Activated CD4-positive, alpha-beta T cell treated with anti-CD3 and anti-CD28 coated beads, Interleukin-2, amount 50 U/mL, for 24 hours (primary cell): ENCODE results near the gene BANP.
"Not testable (repeated sequence)": the region's sequence is repeated elsewhere in the genome, so short reads cannot be mapped to it uniquely, and the experiment has no call there.

ENCODE experiments used
- DNase-seq, 2 donors: peaks; one replicate each; pipeline ENCODE4 v3.0.0-alpha.2; 2020; ENCODE audit warnings: low read depth in 1 of 2, low spot score in 1 of 2

The BANP gene

DNA sequence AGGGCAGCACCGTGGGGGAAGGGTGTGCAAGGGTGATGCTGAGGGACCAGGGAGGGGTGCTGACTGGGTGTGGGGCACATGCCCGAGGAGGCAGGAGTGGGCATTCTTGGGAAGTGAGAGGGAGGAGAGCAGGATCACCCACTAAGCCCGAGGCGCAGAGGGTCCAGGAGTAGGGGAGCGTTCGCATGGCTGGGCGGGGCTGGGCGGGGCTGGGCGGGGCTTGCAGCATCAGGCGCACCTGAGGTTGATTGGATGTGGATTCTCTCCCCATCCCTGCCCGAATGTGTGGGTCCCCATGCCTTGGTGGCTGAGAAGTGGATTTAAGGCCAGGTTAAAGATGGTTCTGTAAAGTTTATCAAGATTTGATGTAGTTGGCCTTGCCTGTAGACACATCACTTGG, 14.2 kb downstream of the BANP start:
- no peak for DNase-seq

DNA sequence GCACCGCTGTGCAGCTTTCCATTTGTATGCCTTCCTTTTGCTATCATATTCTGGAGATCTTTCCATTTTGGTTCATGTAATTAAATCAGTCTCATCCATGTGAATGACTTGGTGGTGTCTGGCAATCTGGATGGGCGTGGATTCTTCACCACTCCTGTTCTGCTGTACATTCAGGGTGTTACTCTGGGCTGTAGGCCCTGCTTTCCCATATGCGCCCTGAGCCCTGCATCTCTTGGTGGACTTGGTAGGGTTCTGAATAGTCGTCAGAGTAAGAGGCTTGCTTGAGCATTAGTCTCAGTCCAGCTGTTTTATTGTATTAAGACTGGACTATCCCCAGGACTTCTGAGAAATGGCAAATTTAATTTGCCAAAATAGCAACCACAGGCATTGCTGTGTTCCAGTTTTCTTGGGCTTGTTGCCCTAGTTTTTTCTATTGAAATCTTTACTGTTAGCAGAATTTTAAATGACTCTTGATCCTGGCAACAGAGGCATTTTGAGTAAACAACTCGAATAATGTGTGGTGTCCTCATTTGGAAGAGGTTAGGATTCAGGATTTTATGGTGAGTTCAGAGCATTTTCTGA, 14.9 kb downstream of the BANP start:
- no peak for DNase-seq

DNA sequence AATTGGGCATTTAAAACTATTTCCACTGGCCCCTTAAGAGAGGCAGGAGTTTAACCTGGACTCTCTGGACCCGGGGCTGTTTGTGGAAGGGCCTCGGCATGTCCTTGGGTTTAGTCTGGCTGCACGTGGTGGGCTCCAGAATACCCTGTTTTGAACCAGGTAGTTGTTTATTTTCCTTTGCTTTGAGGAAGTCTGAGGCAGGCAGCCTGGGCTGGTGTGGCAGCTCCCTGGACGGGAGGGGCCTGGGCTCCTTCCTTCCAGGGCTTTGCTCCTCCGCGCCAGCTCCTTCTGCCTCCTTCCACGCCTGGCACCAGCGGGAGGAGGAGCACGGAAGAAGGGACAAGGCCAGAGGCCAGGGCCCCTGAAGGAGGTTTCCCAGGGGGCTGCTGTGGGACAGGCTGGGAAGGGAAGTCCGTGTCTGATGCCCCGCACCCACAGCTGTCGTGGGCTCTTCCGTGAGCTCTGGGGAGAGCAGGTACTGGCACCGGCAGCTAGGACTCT, 15.5 kb downstream of the BANP start:
- DNase-seq = no peak

DNA sequence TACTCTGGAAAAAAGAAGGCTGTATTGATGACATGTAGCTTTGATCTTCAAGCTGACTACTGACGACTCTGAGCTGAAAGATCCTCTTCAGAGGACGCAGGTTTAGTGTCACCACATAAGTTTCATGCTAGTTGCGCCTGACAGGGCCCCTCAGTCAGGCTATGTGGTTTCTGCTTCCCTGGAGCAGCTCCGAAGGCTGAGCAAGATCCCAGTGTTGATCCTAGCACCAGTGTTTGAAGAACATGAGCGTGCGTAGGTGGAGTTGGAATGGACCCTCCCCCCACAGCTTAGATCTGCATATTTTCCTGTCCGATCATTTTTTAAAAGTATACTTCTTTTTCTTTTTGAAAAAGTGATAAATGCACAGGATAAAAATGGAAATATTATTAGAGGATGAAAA, 17.3 kb downstream of the BANP start:
- no peak for DNase-seq

DNA sequence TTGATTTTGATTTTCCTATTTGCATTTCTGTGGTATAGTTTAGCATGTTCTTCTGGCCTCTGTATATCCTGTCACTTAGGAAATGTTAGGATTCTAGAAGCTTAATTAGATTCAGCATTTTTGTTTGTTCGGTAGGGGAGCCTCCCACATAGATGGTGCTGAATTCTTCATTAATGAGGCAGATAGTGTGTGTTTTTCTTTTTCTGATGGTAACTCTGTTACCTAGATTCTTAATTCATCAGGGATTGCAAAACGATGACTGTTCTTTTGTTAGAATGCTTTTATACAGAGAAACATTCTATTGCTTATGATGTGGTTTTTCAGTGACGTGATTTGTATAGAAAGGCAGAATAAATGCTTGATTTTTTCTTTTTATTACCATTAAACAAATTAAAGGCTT, 19.0 kb downstream of the BANP start:
- no peak for DNase-seq

DNA sequence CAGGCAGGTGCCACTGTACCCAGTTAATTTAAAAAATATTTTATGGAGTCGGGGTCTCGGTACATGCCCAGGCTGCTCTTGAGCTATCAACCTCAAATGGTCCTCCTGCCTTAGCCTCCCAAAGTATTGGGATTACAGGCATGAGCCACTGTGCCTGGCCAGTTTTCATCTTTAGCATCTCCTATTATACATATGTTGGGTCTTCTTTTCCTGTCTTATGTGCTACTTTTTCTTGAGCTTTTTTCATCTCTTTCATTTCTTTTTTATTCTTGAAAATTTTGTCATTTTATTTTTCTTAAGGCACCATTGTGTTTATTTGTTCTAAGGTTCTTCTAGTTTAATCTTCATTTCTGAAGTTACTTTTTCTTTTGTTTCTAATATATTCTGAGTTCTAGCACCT, 20.7 kb downstream of the BANP start:
- no peak for DNase-seq

DNA sequence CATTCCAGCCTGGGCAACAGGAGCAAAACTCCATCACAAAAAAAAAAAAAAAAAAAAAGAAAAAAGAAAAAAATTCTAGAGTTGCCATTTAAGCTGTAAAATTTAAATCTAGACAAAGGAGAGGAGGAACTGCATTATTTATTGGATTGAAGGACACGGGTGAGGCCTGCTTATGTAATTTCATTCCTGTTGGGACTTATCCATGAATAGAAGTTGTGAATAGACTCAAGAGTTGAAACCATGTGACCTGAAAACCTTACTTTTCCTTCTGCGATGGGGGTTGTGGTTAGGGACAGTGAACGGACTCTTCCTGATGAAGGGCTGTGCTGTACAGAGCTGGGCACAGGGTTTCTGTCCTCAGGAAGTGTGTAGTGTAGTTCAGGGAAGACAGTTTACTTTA, 22.5 kb downstream of the BANP start:
- DNase-seq = no peak

DNA sequence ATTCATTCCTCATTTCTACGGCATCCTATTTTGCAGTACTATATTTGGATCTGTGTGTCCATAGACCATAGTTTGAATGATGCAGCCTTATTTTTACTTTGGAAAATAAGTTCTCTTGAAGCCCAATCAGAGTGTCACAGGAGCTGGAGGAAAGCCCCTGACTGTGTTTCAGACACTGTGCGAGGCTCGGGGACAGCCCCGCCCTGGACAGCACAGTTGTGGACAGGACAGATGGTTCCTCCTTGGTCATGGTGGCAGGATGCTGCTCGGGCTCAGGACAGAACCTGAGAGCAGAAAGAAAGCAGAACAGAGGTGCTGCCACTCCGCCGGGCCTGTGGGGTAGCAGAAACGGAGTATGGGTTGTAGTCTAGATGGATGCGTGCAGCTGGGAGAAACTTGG, 22.9 kb downstream of the BANP start:
- DNase-seq = no peak

DNA sequence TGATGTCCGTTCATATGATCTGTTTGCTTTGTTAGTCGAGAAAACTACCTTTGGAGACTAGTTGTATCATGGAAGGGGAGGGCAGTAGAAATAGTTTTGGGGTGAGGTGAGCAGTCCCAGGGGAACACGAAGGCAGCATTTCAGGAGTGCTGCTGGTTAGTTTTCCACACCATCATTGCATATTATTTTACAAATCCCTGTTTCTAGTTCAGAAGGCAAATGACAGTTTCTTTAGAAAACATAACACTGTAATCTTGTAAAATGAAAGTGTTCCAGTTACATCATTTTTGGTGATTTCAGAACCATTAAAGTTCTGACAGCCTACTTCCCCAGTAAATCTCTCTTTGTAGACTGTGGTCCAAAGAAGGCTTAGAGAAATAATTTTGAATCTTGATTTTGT, 25.4 kb downstream of the BANP start:
- no peak for DNase-seq

DNA sequence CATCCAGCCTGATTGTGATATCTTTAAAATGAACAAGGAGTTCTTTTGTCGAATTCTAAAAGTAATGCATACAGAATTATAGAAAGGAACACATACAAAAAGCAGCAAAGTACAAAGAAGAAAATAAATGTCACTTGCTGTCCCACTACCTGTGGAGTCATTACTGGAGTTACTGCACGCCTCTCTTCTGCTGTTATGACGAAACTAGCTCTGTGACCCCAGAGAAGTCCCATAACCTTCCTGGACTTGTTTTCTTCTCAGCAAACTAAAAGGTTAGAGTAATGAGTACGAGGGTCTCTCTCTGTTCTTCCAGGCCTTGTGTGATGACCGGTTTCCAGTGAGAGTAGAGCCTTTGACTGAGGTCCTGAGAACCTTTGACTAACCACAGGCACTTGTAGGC, 26.9 kb downstream of the BANP start:
- no peak for DNase-seq

DNA sequence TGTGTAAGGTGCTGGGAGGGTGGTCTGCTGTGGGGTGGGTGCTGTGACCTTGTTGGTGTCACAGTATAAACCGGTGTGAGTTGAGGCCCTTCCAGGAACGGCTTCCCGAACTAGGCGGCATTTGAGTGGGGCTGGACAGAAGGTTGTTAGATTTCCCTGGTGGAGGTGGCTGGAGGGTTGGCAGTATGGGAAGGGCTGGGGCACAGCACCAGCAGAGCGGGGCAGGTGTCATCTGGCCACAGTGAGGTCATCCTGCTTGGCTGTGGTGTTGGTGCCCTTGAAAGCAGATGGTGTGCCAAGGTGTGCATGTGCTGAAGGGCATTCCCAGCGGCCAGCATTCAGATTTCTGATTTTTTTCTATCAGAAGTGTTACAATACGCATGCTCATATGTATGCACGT, 28.1 kb downstream of the BANP start:
- no peak for DNase-seq

DNA sequence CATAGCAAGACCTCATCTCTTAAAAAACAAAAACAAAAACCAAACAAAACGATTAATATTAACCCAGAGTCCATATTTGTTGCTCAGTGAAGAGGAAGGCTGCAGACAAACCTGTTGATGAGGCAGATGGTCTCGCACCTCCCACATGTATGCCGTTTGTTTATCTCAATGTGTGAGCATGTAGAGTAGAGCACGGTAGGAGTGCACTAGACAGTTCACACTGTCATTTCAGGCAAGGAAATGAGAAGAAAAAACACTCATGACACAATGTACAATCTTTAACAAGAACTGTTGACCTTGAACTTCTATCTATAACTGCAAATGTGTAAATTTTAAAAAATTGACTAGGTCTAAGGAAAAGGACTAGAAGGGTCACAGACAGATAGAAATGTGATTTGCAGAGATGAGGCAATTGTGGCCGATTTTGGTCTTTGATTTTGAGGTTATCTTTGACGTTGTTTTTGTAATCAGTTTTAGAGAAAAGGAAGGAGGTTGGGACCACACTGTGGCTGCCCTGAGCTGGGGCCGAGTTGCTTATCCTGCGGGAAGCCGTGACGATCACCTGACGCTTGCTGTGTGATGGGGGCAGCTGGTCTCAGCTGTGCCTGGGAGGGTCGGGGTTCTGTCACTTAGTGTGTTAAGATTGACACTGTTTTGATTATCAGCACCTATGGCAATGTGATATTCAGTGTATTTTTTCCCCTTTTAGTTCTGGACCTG, 28.8 kb downstream of the BANP start:
- DNase-seq = not testable (repeated sequence)

DNA sequence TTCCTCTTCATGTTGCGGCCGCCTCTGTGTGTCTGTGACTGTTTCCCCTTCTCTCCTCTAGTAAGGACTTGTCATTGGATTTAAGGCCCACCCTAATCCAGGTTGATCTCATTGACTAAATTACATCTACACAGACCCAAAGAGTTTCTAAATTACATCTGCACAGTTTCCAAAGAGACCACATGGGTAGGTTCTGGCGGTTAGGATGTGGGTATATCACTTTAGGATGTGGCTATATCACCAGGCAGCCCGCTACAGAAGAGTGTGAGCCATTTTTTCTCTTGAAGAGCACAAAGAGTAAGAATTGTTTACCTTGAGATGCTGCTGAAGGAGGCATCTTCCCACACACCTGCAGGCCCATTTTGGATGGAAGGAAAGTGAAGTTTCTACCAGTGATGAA, 30.1 kb downstream of the BANP start:
- DNase-seq = not testable (repeated sequence)

DNA sequence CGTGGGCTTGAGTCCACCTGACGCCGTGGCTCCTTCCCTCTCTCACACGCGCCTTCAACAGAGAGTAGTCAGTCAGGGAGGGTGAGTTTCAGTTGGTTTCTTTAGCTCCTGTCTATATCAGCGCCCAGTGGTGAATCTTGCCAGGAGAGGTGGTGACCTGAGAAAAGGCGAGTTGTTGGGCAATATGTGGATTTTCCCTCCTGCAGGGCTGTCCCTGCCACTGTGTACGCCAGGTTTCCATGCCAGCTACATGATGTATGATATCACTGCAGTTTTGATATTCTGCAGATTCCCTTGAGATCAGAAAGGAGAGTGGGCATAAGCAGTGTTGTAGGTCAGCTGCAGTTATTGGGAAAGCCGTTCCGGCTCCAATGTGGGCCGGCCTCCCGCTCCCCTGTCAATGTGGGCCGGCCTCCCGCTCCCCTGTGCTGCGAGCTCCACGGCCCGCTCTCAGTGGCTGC, 31.4 kb downstream of the BANP start:
- DNase-seq = no peak

DNA sequence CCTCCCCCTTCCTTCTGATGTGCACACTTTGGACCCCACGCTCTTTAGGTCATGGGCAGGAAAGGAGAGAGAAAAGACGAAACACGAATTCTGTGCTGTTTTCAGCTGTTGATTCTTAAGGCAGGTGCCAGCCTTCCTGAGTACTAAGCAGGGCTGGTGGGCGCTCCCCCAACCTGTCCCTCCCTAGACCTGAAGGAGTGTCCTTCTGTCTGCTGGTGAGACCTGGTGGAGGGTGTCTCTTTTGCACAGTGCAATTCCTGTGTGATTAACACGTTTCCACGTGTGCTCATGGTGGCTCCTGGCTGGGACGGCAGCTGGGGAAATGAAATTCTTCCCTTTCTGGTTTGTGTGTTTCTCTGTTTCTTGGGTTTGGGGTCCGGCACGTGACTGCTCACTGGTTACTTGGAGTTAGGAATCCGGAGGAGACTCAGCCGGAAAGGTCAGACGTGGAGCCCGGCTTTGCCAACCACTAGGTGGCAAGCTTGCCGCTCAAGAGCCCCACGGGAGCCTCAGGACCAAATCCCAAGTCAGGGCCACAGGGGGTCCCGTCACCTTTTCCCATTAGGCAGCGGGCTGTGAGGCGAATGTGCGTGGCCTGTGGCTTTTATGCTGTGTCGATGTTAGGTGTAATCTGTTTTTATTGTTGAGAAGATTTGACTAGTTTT, 32.0 kb downstream of the BANP start:
- DNase-seq = not testable (repeated sequence)

DNA sequence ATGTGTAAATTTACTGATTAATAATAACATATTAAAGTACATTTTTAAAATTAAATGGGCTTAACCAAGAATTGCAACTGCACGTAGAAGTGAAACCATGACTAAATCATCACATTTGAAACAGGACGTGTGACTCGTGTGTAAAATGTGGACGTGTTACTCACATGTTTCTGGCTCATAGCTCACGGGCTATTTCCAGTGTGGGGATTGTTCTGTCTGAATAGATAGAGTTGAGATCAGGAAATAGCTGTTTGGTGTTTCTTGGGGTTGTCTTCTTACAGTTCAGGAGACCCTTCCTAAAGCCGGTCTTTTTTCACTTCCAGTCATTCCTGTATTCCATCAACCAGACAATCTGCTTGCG, 32.5 kb downstream of the BANP start:
- peak in 1 of 2 donors; percentile 58 for DNase-seq

DNA sequence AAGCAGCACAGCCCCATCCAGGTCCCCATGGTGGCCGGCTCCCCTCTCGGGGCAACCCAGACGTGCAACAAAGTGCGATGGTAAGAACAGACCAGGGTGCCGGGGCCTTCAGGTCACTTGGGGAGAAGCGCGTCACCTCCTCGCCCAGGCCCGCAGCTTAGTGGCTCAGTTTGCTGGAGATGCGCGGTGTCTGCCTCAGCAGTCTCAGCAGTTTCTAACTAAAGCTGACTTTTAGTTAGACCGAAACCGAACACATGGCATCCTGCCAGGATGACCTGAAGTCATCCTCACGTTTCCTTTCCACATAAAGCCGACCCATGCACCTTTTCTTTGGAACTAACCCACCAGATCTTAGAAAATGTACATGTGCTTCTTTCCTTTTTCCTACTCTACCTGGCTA, 32.9 kb downstream of the BANP start:
- not testable (repeated sequence) for DNase-seq

DNA sequence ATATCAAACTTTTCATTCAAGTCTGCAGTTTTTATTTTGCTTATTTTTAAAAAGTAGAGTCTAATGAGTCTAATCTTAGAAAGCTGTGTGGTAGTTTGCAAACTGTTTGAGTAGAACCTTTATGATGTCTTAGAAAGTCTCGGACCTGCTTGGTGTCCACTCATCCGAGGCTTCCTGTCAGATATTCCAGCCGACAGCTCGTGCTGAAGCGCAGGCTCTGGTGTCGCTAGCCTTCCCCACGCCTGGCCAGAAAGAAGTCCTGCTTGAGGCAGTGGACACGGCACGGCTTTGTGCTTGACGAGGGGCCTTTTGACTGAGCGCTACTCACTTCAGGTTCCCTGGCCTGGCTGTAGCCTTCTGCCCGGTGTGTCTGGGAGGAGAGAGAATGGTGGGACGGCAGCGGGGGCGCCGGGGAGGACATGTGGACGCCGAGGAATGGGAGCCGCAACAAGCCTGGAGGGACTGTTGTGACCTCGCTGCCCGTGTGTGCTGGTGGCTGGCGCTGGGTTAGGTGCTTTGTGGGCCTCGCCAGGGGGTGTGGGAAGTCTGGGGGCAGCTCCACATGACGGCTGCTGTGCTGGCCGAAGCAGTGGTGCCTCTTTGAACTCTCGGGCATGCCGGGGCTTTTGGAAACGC, 33.5 kb downstream of the BANP start:
- DNase-seq = no peak

DNA sequence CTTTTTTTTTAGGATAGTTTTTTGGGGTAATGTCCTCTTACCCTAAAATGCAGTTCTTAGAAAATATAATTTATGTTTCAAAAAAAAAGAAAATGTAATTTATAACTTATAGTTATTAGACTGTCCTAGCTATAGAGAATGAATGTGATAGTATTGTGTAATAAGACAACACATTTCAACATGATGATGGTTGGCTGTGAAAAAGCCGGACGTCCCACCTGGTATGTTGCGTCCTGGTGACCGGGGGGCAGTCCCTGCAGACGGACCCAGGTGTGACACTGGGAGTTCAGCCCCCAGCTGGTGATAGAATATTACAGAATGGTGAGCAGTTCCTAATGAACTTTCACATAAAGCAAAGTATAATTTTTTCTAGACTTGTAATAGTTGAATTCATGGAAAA, 34.3 kb downstream of the BANP start:
- not testable (repeated sequence) for DNase-seq

DNA sequence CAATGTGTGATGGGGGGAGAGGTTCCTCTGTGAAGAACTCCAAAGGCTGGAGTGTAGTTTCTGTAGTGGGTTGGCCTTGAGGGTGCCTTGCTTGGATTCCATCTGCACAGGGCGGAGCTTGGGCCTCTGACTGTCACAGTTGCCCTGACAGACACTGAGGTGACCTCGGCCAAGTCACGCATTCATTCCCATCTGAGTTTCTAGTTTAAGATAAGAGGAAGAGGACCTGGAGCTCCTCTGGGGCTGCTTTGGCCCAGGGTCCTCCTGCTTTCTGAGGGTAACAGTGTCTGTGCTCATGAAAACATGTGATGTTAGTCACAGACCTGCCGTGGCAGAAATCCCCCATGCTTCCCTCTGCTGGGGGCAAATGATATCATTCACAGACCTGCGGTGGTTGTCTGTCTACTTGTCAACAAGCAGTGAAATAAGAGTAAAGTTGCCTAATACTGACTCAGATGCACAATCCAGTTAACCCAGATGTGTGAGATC, 35.2 kb downstream of the BANP start:
- peak in 1 of 2 donors; percentile 35 for DNase-seq

DNA sequence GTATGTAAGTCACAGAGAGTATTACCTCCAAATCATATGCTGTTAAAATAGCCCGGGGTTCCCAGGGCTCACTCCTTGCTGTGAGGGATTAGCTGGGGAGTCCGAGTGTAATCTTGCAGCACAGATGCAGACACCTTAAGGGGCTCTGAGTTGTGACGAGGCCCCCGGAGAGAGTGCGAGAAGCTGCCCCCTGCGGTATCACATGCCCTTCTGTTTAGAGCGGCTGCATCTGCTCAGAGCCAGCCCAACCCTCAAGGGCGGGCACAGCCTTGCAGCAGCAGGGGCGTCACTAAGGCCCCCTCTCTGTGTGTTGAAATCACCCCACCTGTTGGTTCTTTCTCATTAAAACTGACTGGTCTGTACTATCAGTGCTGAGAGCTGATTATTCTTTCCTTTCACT, 37.4 kb downstream of the BANP start:
- not testable (repeated sequence) for DNase-seq

DNA sequence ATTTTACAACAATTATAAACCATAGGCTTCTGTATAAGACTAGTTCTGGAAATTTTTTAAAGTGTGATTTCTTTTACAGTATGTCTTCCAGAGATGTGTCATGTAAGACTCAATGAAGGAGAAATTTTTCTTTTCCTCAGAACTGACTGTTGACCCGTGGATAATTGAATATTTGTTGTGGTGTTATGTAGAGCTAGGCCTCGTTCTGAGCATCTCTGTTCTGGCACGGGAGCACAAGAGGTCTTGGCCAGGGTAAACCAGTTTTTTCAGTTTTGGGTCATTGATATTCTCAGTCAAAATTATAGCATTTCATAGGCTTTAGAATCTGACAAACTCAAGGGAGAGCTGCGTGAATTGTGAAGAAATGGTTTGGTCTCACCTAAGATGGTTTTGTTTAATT, 39.0 kb downstream of the BANP start:
- not testable (repeated sequence) for DNase-seq
